GM12865 (cell line): Measurements from ENCODE around the gene BOC.

ENCODE experiments used
- DNase-seq: peaks from one replicate; pipeline ENCODE4 v3.0.0; 2010; ENCODE audit warnings: low read depth
- H3K4me3 ChIP-seq: 2 replicates; pipeline ENCODE4 v1.5.1; 2011; ENCODE audit warnings: mild to moderate bottlenecking, low read depth, low read length, control low read depth
- CTCF ChIP-seq: IDR thresholded peaks from 2 replicates; pipeline ENCODE4 v1.5.1; 2011; ENCODE audit warnings: low read length, control low read depth, low read depth, inconsistent platforms; ENCODE audit not compliant: insufficient read depth; ENCODE audit errors: missing control alignments

Gene BOC

GRCh38 chr3:113279686-113280085 is 68.3 kb downstream of the BOC start:
- no peak for TF ChIP-seq CTCF

GRCh38 chr3:113283306-113283705 is 71.9 kb downstream of the BOC start:
- H3K4me3 ChIP-seq: no peak overlapping the region
- TF ChIP-seq CTCF: no peak
- no peak for DNase-seq

More at GRCh38 chr3:113279686-113280085, 68.3 kb downstream of the BOC start:
- DNase-seq: no peak
- H3K4me3 ChIP-seq: no peak overlapping the region

GRCh38 chr3:113284453-113285050 is 73.2 kb downstream of the BOC start:
- no peak overlapping the region for H3K4me3 ChIP-seq
- no peak for TF ChIP-seq CTCF
- DNase-seq: no peak

- H3K4me3 ChIP-seq: no peak overlapping the region
- DNase-seq: no peak
- TF ChIP-seq CTCF: no peak
These were observed 73.9 kb downstream of the BOC start for GRCh38 chr3:113285226-113285625.

GRCh38 chr3:113285741-113286140 is 74.4 kb downstream of the BOC start:
- TF ChIP-seq CTCF: no peak
- no peak overlapping the region for H3K4me3 ChIP-seq
- DNase-seq: no peak

DNA sequence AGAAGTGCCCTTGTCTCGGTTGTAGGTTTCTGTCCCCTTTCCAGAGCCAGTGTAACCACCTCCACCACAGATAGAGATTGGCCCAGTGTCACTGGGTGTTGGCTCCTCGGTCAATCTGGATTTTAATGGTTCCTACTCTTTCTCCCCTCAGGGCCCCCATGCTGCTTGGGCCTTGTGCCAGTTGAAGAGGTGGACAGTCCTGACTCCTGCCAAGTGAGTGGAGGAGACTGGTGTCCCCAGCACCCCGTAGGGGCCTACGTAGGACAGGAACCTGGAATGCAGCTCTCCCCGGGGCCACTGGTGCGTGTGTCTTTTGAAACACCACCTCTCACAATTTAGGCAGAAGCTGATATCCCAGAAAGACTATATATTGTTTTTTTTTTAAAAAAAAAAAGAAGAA is 75.2 kb downstream of the BOC start:
- no peak overlapping the region for H3K4me3 ChIP-seq
- no peak for TF ChIP-seq CTCF
- DNase-seq: no peak
